ENCODE measurements around the gene WDR6. TPM values are rescaled to one million over a fixed set of nuclear protein-coding genes. Genes with fewer than 3 reads are reported as not detected.

Gene WDR6
- total RNA-seq, 1 experiment from 2014 or later = 159 TPM

GRCh38 chr3:48999085-48999858, 7.9 kb upstream of the WDR6 start:
- ChIA-PET CTCF (no interaction called here), POLR2A (ENCODE audit: unreplicated experiment) (interaction anchor here (0.7 kb wide), 1 partner anchor 69 kb away, joined by 11 read pairs; no protein-coding TSS in a partner anchor)
- no peaks in the 10 kb centered on the region for H3K9me2 ChIP-seq (ENCODE audit: insufficient read depth)
- no peak overlapping the region for H2AFZ ChIP-seq
- TF ChIP-seq EZH2 (IDR thresholded peaks at IDR 0.05; ENCODE audit: low read depth) (no peak), CTCF (conservative IDR thresholded peaks at IDR 0.05) (no peak)
- H3K4me1 ChIP-seq (replicated peaks; ENCODE audit: insufficient read depth) = no peaks in the 10 kb centered on the region
- no peak overlapping the region for H3K27ac ChIP-seq
- H4K20me1 ChIP-seq (ENCODE audit: insufficient read depth) = no peaks in the 10 kb centered on the region
- no TSS peak for BruUV-seq (replicated peaks)
- H3K9me3 ChIP-seq (ENCODE audit: insufficient read depth, low read depth) = no peaks in the 10 kb centered on the region
- no peaks in the 10 kb centered on the region for H3K79me2 ChIP-seq (ENCODE audit: low read depth)
- no peaks in the 10 kb centered on the region for H3K27me3 ChIP-seq (ENCODE audit: insufficient read depth, low read depth)
- intact Hi-C loops (cut with micrococcal nuclease; ENCODE audit: unreplicated experiment) = no loop called here
- no peak for DNase-seq
- H3K4me3 ChIP-seq = no peak overlapping the region
- no peaks in the 10 kb centered on the region for H3F3A ChIP-seq (ENCODE audit: insufficient read depth, low read depth)
- no peaks in the 10 kb centered on the region for H3K36me3 ChIP-seq (ENCODE audit: low read depth)
- no peak overlapping the region for H3K4me2 ChIP-seq

GRCh38 chr3:49001155-49001554, 6.0 kb upstream of the WDR6 start:
- Histone ChIP-seq H3K9me3 (ENCODE audit: insufficient read depth, low read depth) (no peaks in the 10 kb centered on the region), H3K79me2 (ENCODE audit: low read depth) (no peaks in the 10 kb centered on the region), H3K36me3 (ENCODE audit: low read depth) (no peaks in the 10 kb centered on the region), H3K27me3 (ENCODE audit: insufficient read depth, low read depth) (no peaks in the 10 kb centered on the region), H3K4me2 (no peak overlapping the region), H3K9me2 (ENCODE audit: insufficient read depth) (no peaks in the 10 kb centered on the region), H2AFZ (no peak overlapping the region), H3K4me3 (no peak overlapping the region), H3K4me1 (replicated peaks; ENCODE audit: insufficient read depth) (0 out of 2 replicates have a peak, but pooled peaks cover 3% of the 10 kb centered on the region), H3K27ac (no peak overlapping the region), H4K20me1 (ENCODE audit: insufficient read depth) (no peaks in the 10 kb centered on the region), H3F3A (ENCODE audit: insufficient read depth, low read depth) (no peaks in the 10 kb centered on the region)
- ChIA-PET POLR2A (ENCODE audit: unreplicated experiment) (interaction anchor here (0.7 kb wide), 1 partner anchor 17 kb away, joined by 4 read pairs; no protein-coding TSS in a partner anchor), CTCF (no interaction called here)
- intact Hi-C loops (cut with micrococcal nuclease; ENCODE audit: unreplicated experiment) = loop anchor here (10.0 kb wide), 1 partner anchor 556 kb away; the partner anchor contains the start of genes ATRIP, CCDC51 and TMA7
- no peak for DNase-seq
- no TSS peak for BruUV-seq (replicated peaks)
- TF ChIP-seq EZH2 (IDR thresholded peaks at IDR 0.05; ENCODE audit: low read depth) (no peak), CTCF (conservative IDR thresholded peaks at IDR 0.05) (no peak)

GRCh38 chr3:49004352-49005302, 2.6 kb upstream of the WDR6 start:
- Histone ChIP-seq H3K4me1 (replicated peaks; ENCODE audit: insufficient read depth) (peaks cover 9% of the 10 kb centered on the region; the same call in 1 of the 2 replicates), H3K36me3 (ENCODE audit: low read depth) (no peaks in the 10 kb centered on the region), H2AFZ (no peak overlapping the region), H3K9me2 (ENCODE audit: insufficient read depth) (no peaks in the 10 kb centered on the region), H3K79me2 (ENCODE audit: low read depth) (peaks cover 20% of the 10 kb centered on the region), H3F3A (ENCODE audit: insufficient read depth, low read depth) (peaks cover 5% of the 10 kb centered on the region; the same call in 1 of the 2 replicates), H3K4me3 (no peak overlapping the region), H3K4me2 (no peak overlapping the region), H3K9me3 (ENCODE audit: insufficient read depth, low read depth) (no peaks in the 10 kb centered on the region), H4K20me1 (ENCODE audit: insufficient read depth) (peaks cover 10% of the 10 kb centered on the region), H3K27me3 (ENCODE audit: insufficient read depth, low read depth) (no peaks in the 10 kb centered on the region), H3K27ac (no peak overlapping the region)
- no peak for TF ChIP-seq CTCF (conservative IDR thresholded peaks at IDR 0.05)
- TF ChIP-seq EZH2 (IDR thresholded peaks at IDR 0.05; ENCODE audit: low read depth) = no peak
- no TSS peak for BruUV-seq (replicated peaks)
- DNase-seq = no peak
- intact Hi-C loops (cut with micrococcal nuclease; ENCODE audit: unreplicated experiment) = loop anchor here (10.0 kb wide), 1 partner anchor 560 kb away; the partner anchor contains the start of genes ATRIP, CCDC51 and TMA7
- POLR2A ChIA-PET (ENCODE audit: unreplicated experiment) = no interaction called here
- CTCF ChIA-PET = no interaction called here

Measured in PC-9 (cell line).